Spleen (tissue), 3 donors: ENCODE data around the gene COL23A1.

Experiments
- POLR2A ChIP-seq, 3 donors: fragments of 450-650 bp; IDR thresholded peaks; one replicate each; pipeline ENCODE4 v1.5.1; 2017; ENCODE audit warnings: antibody characterized with exemption in 3 of 3, mild to moderate bottlenecking in 1 of 3
- POLR2AphosphoS5 ChIP-seq, 3 donors: sonication (generic); formaldehyde crosslinking; IDR thresholded peaks; one replicate each; pipeline ENCODE4 v1.5.1; 2017; ENCODE audit warnings: antibody characterized with exemption in 3 of 3

GRCh38 chr5:178383301-178383918 lies 206.8 kb downstream of the COL23A1 start:
- TF ChIP-seq POLR2AphosphoS5 (IDR thresholded peaks at IDR 0.05) (no peak), POLR2A (IDR thresholded peaks at IDR 0.05) (no peak)
